Muscle layer of colon (tissue), 2 donors: ENCODE results near the gene LSP1.

Source experiments
- H3K27ac ChIP-seq: one replicate; pipeline ENCODE4 v1.7.0; 2013; ENCODE audit warnings: low read depth, mild to moderate bottlenecking, low read length, moderate library complexity
- H3K27me3 ChIP-seq, 2 donors: one replicate each; pipeline ENCODE4 v1.7.0; 2013; ENCODE audit warnings: low read length in 2 of 2, mild to moderate bottlenecking in 2 of 2; ENCODE audit not compliant: insufficient read depth in 2 of 2, control insufficient read depth in 1 of 2
- H3K36me3 ChIP-seq: one replicate; pipeline ENCODE4 v1.7.0; 2013; ENCODE audit warnings: mild to moderate bottlenecking, low read length; ENCODE audit not compliant: insufficient read depth
- H3K4me1 ChIP-seq: one replicate; pipeline ENCODE4 v1.7.0; 2013; ENCODE audit warnings: mild to moderate bottlenecking, low read length; ENCODE audit not compliant: insufficient read depth
- H3K4me3 ChIP-seq, 2 donors: one replicate each; pipeline ENCODE4 v1.7.0; 2013; ENCODE audit warnings: low read length in 2 of 2, low read depth in 1 of 2, mild to moderate bottlenecking in 1 of 2, moderate library complexity in 1 of 2
- H3K9ac ChIP-seq: one replicate; pipeline ENCODE4 v1.7.0; 2013; ENCODE audit warnings: low read length
- H3K9me3 ChIP-seq: one replicate; pipeline ENCODE4 v1.7.0; 2013; ENCODE audit warnings: mild to moderate bottlenecking, low read length
- donor health status: abdominal sarcoma.
- donor health status: Adenocarcinoma of cecum.

Gene LSP1

GRCh38 chr11:1922481-1923081 is 69.7 kb downstream of the LSP1 start:
- no peak overlapping the region for H3K27ac ChIP-seq
- no peaks in the 10 kb centered on the region for H3K4me1 ChIP-seq
- no peaks in the 10 kb centered on the region for H3K27me3 ChIP-seq
- no peaks in the 10 kb centered on the region for H3K9me3 ChIP-seq
- no peak overlapping the region for H3K9ac ChIP-seq
- H3K36me3 ChIP-seq = no peaks in the 10 kb centered on the region
- H3K4me3 ChIP-seq = no peak overlapping the region

GRCh38 chr11:1923201-1923956 is 70.5 kb downstream of the LSP1 start:
- no peaks in the 10 kb centered on the region for H3K4me1 ChIP-seq
- no peaks in the 10 kb centered on the region for H3K9me3 ChIP-seq
- no peak overlapping the region for H3K27ac ChIP-seq
- no peaks in the 10 kb centered on the region for H3K27me3 ChIP-seq
- no peak overlapping the region for H3K9ac ChIP-seq
- H3K4me3 ChIP-seq = no peak overlapping the region
- no peaks in the 10 kb centered on the region for H3K36me3 ChIP-seq

- no peaks in the 10 kb centered on the region for H3K9me3 ChIP-seq
- no peak overlapping the region for H3K4me3 ChIP-seq
- no peaks in the 10 kb centered on the region for H3K27me3 ChIP-seq
- no peaks in the 10 kb centered on the region for H3K4me1 ChIP-seq
- H3K36me3 ChIP-seq = no peaks in the 10 kb centered on the region
- H3K9ac ChIP-seq = no peak overlapping the region
- H3K27ac ChIP-seq = no peak overlapping the region
Observed at GRCh38 chr11:1924181-1924580, 71.3 kb downstream of the LSP1 start.

GRCh38 chr11:1924646-1925372 is 71.9 kb downstream of the LSP1 start:
- Histone ChIP-seq H3K9me3 (no peaks in the 10 kb centered on the region), H3K4me3 (no peak overlapping the region), H3K27me3 (no peaks in the 10 kb centered on the region), H3K4me1 (no peaks in the 10 kb centered on the region), H3K36me3 (no peaks in the 10 kb centered on the region), H3K27ac (no peak overlapping the region), H3K9ac (no peak overlapping the region)

- H3K27me3 ChIP-seq = no peaks in the 10 kb centered on the region
- H3K9ac ChIP-seq = no peak overlapping the region
- no peak overlapping the region for H3K27ac ChIP-seq
- no peaks in the 10 kb centered on the region for H3K9me3 ChIP-seq
- no peak overlapping the region for H3K4me3 ChIP-seq
- H3K36me3 ChIP-seq = no peaks in the 10 kb centered on the region
- no peaks in the 10 kb centered on the region for H3K4me1 ChIP-seq
Observed at GRCh38 chr11:1925373-1926155, 72.7 kb downstream of the LSP1 start.

- no peaks in the 10 kb centered on the region for H3K27me3 ChIP-seq
- H3K27ac ChIP-seq = peak overlapping the region; percentile 32
- no peak overlapping the region for H3K9ac ChIP-seq
- no peaks in the 10 kb centered on the region for H3K36me3 ChIP-seq
- H3K4me3 ChIP-seq = no peak overlapping the region
- H3K9me3 ChIP-seq = no peaks in the 10 kb centered on the region
- H3K4me1 ChIP-seq = no peaks in the 10 kb centered on the region
Observed at GRCh38 chr11:1926156-1927025, 73.5 kb downstream of the LSP1 start.

- peak overlapping the region; percentile 32 for H3K27ac ChIP-seq
- H3K4me3 ChIP-seq = no peak overlapping the region
- H3K36me3 ChIP-seq = no peaks in the 10 kb centered on the region
- no peaks in the 10 kb centered on the region for H3K27me3 ChIP-seq
- no peak overlapping the region for H3K9ac ChIP-seq
- H3K4me1 ChIP-seq = no peaks in the 10 kb centered on the region
- H3K9me3 ChIP-seq = no peaks in the 10 kb centered on the region
Observed at GRCh38 chr11:1927026-1927847, 74.4 kb downstream of the LSP1 start.

- no peaks in the 10 kb centered on the region for H3K36me3 ChIP-seq
- H3K4me3 ChIP-seq = no peak overlapping the region
- H3K4me1 ChIP-seq = no peaks in the 10 kb centered on the region
- H3K27me3 ChIP-seq = no peaks in the 10 kb centered on the region
- no peak overlapping the region for H3K27ac ChIP-seq
- no peak overlapping the region for H3K9ac ChIP-seq
- H3K9me3 ChIP-seq = no peaks in the 10 kb centered on the region
Observed at GRCh38 chr11:1927848-1928469, 75.1 kb downstream of the LSP1 start.

- Histone ChIP-seq H3K9me3 (no peaks in the 10 kb centered on the region), H3K36me3 (no peaks in the 10 kb centered on the region), H3K9ac (no peak overlapping the region), H3K27me3 (no peaks in the 10 kb centered on the region), H3K4me3 (no peak overlapping the region), H3K27ac (no peak overlapping the region), H3K4me1 (no peaks in the 10 kb centered on the region)
Observed at GRCh38 chr11:1928470-1928890, 75.6 kb downstream of the LSP1 start.
